Measurements from ENCODE around the gene MCL1.
"Not testable (repeated sequence)": the region's sequence is repeated elsewhere in the genome, so short reads cannot be mapped to it uniquely, and the experiment has no call there.

MCL1 gene

DNA sequence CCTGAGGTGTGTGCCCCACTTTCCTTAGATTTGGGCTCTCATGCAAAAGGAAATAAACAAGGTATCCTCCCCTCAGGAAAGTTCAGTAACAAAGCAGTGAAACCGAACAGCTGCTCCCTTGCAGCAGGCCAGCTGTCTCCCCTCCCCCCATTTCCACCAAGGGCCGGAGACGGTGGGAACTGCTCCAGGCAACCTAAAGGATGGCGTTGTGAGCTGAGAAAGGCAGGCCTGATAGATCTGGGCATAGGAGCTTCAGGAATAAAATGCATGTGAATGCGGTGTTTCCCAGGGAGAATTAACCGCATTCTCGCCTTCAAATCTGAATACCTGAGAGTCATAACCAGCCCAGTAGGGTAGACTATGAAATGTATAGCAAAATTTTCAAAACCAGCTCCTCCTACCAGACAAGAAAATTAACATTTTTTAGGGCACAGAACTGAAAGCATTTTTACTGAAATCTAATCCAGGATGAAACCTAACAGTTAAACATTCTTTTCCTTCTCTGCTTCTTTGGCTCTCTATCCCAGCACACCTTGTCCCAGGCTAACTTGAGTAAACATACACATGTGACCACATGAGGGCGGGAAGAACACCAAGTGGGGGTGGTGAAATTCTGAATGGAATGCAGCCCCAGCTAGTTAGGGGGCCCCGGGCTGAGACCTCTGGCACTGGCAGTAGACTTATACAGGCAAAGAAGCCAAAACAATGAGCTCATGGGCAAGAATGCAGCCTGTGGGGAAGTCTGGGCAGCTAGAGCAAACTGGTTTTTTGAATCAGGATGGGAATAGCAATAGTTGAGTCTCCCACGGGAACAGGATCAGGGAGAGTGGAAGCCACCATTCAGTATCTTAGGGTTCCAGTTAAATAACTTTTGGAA, 11.5 kb downstream of the MCL1 start:
- DNase-seq = peak; percentile 85

DNA sequence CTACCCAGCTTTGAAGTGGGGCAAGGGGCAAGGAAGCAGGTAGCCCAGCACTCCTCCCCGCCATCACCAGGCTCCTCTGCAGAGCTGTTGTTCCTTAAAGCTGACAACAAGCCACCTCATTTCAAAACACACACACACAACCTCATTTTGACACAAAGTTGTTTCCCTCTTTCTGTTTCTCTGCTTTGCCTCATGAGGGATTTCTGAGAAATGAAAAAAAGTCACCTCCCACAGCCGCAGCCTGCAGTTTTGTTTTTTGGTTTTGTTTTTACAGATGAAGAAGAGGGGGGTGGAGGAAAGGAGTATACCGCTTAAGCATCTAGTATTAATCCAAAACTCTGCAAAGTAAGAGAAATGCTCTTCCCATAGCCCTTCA, 12.1 kb downstream of the MCL1 start:
- no peak for DNase-seq

DNA sequence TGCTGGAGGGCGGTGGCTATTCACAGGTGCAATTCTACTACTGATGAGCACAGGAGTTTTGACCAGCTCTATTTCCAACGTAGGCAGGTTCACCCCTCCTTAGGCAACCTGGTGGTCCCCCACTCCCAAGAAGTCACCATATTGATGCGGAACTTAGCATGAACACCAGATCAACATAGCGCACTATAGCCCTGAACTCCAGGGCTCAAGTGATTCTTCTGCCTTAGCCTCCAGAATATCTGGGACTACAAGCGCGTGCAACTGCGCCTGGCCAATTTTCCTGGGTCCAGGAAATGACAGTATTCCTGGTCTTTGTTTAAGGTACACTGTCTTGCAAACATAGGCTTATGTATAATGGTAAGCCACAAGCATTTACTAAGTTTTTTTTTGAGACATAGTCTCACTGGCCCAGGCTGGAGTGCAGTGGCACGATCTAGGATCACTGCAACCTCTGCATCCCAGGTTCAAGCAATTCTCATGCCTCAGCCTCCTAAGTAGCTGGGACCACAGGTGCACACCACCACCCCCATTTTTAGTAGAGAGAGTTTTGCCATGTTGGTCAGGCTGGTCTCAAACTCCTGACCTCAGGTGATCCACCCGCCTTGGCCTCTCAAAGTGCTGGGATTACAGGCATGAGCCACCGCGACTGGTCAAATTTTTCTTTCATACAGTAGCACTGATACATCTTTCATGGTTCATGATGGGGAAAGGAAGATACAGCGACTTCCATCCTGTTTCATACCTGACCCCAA, 12.6 kb downstream of the MCL1 start:
- no peak for DNase-seq

DNA sequence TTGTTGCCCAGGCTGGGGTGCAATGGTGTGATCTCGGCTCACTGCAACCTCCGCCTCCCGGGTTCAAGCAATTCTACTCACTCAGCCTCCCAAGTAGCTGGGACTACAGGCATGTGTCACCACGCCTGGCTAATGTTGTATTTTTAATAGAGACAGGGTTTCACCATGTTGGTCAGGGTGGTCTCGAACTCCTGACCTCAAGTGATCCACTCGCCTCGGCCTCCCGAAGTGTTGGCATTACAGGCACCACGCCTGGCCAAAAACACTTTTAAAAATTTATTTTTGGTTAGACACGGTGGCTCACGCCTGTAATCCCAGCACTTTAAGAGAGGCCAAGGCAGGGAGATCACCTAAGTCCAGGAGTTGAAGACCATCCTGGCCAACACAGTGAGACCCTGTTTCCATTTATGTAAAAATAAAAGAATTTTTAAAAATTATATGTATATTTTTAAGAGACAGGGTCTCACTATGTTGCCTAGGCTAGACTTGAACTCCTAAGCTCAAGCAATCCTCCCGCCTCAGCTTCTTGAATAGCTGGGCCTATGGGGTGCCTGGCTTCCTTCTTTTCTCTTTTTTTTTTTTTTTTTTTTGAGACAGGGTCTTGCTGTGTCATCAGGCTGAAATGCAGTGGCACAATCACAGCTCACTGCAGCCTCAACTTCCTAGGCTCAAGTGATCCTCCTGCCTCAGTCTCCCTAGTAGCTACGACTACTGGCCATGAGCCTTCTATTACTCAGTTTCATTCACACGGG, 14.0 kb downstream of the MCL1 start:
- DNase-seq = not testable (repeated sequence)

DNA sequence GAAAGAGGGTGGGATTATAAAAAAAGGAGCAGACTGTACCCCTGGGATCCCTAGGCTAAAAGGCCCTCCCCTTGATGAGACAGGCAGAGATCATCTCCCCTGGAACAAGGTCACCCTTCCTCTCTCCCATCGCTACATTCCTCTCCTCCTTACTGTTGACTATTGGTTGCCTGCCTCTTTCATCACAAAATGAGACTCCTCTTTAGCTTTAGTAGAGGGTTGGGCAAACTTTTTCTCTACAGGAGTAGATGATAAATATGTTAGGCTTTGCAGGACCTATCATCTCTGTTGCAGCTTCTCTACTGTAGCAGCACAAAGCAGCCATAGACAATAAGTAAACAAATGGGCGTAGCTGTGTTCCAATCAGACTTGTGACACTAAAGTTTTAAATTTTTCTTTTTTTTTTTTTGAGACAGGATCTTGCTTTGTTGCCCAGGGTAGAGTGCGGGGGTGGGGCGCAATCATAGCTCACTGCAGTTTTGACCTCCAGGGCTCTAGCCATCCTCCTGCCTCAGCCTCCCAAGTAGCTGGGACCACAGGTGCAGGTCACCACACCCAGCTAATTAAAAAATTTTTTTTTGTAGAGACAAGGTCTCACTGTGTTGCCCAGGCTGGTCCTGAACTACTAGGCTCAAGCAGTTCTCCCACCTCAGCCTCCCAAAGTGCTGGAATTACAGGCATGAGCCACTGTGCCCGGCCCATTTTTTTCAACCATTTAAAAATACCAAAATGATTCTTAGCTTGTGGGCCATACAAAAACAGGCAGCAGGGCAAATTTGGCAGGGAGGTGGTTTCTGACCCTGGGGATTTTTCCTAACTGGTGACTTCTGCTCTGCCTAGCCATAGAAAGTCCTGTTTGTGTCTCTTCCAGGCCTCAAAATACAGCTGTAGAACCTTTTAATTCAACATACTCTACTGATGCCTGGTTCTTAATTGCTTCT, 15.1 kb downstream of the MCL1 start:
- no peak for DNase-seq

DNA sequence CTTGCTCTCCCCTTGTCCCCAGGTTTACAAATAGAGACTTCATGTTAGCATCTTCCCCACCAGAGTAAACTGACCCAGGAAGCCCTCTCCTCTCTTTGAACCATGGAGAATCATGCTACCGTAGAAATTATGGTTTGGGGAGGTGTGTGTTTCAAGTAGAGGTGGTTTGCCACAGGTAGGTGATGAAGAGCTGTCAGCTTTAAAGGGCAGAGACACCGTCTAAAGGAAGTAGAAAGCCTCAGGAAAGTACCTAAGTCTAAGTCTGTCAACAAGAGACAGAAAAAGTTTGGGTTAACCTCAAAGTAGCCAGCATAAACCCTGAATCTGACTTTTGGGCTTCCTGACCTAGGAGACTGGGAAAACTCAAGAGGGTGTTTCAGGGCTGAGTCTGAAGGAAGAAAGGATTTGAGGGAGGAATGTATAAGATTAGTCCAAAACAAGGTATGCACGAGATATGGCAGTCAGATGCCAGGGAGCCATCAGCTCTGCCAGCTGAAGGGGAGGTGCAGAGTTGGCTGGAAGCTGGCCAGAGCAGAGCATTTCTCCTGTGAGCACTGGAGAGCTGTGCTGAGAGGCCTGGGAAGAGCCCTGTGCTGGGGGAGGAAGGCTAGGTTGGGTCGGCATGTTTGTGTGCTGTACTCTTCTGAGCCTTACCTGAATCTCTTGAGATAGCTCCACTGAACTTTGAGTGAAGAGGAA, 15.9 kb downstream of the MCL1 start:
- no peak for DNase-seq

DNA sequence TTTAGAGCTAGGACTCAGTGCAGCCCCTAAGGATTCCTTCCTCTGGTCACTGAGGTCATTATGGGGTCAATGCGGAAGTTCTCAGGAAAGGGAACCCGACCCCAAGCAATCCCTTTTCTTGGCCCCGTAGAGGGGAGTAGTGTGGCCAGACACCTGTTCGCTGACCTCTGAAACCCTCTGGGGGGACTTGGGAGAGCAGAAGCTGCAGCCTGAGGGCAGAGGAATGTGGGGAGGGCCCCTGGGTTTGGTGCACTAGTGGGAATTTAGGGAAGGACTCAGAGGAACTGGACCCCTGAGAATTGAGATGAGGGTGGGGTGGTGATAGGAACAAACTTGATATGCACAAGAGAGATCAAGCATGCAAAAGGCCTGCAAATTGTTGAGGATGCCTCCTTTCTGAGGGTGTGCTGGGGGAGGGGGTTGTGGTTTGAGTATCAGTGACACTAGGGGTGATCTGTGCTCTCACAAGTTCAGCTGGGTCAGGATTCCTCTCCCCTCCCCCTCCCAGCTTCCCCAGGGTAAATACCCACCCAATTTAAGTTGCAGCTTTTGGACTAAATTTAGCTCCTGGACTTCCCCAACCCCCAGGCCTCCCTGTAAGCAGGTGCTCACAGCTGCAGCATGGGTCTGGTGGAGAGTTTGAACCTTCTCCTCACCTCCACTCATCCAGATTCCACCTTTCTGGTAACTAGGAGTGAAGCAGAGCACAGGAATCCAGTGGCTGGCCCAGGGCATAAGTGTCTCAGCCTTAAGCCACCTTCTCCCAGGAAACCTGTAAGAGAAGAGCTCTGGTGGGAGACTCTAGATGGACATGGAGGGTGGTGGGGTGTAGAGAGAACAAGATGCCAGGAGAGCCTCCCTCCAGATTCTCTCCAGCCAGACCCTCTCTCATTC, 16.7 kb downstream of the MCL1 start:
- DNase-seq = no peak

DNA sequence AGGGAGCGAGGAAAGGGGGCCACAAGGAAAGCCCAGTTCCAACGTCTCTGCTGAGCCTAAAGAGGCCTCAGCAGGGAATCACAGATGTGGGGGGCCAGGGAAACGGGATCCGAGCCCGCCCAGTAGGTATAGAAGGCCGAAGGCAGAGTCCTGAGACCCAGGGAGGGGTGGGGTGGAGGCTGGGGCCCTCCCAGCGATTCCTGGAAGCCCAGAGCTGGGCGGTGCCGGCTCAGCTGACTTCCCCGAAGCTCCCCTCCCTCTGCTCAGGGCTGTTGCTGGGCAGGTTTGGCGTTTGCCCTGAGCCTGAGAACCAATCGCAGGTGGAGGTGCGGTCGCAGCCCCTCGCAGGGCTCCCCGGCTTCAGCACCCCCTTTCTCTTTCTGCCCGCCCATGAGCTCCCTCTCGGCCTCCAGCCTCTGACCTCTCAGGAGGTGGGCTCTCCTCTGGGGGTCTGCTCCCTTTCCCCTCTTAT, 17.4 kb downstream of the MCL1 start:
- DNase-seq = peak; percentile 80

DNA sequence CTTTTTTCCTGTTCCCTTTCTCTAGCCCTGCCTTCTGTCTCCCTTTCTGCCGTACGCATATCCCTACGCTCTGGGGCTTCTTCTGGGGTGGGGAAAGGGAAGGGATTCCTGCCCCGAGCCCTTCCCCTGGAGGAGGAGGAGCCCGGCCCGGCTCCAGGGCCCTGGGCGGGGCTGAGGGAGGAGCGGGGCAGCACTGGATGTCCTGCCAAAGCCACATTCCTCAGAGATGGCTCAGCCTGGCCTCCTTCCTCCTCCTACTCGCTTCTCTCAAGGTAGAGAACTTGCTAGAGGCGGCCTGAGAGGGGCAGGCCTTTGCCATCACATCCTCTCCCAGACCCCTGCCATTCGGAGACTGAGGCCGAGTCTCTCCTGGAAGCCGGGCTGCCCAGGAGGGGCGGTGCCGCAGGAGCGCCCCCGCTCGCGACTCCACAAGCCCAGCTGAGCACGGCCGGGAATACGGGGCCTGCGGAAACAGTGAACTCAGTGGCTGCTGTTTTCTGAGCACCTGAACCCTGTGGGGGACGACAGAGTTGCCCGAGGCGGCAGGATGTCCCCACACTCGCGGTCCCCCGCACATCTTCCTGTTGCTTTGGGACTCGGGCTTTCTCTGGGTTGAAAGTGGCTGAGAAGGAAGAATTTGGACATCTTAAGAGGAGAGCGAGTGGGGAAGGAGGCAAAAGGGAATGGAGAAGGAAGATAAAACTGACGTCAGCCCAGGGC, 18.0 kb downstream of the MCL1 start:
- DNase-seq = peak; percentile 94

DNA sequence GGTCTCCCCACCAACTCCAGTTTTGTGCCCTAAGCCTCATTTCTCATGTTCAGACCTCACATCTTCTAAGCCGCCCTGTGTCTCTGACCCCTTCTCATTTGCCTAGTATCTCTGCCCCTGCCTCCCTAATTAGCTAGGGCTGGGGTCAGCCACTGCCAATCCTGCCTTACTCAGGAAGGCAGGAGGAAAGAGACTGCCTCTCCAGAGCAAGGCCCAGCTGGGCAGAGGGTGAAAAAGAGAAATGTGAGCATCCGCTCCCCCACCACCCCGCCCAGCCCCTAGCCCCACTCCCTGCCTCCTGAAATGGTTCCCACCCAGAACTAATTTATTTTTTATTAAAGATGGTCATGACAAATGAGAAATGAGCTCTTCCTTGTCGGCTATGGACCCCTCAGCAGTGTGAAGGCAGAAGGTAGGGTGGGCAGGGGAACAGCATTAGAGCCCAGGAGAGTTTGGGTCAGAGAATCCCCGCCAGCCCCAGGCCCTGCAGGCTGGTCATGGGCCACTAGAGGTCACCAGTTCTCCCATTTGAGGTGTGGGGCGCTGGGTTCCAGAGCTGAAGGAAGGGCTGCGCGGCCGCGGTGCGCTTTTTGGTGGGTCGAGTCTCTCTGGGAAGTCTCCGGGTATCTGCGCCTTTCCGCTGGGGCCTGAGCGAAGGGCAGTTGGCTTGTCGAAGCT, 18.7 kb downstream of the MCL1 start:
- DNase-seq = peak; percentile 95

DNA sequence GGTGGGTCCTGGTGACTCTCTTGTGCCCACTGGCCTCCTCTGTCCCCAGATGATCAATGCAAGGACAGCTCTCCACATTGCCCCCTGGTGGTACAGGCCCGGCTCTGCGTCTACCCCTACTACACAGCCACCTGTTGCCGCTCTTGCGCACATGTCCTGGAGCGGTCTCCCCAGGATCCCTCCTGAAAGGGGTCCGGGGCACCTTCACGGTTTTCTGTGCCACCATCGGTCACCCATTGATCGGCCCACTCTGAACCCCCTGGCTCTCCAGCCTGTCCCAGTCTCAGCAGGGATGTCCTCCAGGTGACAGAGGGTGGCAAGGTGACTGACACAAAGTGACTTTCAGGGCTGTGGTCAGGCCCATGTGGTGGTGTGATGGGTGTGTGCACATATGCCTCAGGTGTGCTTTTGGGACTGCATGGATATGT, 19.4 kb downstream of the MCL1 start:
- DNase-seq = peak; percentile 84

DNA sequence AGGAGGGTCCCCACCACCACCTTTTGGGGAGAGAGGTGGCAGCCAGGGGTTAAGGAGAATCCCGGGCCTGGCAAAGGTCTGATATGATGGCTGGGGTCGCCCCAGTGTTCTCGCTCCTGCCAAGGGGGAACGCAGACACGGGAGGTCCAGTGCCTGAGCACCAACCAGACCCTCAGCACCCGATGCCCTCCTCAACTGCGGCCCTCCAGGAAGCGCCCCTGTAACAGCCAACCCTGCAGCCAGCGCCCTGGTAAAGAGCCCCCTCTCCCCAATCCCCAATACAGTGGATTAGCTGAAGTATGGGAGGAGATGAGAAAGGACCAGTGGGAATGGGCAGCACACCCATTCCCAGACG, 19.8 kb downstream of the MCL1 start:
- no peak for DNase-seq

DNA sequence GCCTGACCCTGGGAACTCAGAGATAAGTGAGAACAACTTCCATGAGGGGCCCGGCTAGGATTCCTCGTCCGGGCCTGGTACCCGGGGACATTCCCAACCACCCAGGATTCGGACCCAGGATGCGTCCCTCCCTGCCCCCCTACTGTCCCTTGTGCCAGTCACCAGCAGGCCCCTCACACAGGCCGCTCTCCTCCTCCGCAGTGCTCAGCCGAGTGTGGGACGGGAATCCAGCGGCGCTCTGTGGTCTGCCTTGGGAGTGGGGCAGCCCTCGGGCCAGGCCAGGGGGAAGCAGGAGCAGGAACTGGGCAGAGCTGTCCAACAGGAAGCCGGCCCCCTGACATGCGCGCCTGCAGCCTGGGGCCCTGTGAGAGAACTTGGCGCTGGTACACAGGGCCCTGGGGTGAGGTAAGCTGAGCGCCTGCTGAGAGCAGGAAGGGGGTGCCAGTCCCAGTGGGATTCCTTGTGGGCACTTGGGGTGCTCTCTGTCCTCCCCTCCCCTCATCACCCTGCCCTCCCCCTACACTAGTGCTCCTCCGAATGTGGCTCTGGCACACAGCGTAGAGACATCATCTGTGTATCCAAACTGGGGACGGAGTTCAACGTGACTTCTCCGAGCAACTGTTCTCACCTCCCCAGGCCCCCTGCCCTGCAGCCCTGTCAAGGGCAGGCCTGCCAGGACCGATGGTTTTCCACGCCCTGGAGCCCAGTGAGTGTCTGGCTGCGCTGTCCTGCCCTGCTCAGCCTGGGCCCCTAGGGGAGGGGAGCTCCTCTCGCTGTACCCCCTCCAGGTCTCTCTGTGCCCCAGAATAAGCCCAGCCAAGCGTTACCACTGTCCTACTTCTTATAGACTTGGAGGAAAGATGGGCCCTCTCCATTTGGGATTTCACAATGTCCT, 20.4 kb downstream of the MCL1 start:
- DNase-seq = no peak

DNA sequence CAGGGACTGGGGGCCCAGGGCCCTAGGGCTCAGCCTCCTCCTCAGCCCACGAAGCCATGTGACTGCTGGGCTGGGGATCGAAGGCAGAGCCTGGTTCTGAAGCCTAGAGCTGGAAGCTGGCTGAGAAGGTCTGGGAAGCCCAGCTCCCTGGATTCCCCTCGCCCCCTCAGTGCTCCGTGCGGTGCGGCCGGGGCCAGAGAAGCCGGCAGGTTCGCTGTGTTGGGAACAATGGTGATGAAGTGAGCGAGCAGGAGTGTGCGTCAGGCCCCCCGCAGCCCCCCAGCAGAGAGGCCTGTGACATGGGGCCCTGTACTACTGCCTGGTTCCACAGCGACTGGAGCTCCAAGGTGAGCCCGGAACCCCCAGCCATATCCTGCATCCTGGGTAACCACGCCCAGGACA, 21.1 kb downstream of the MCL1 start:
- no peak for DNase-seq

DNA sequence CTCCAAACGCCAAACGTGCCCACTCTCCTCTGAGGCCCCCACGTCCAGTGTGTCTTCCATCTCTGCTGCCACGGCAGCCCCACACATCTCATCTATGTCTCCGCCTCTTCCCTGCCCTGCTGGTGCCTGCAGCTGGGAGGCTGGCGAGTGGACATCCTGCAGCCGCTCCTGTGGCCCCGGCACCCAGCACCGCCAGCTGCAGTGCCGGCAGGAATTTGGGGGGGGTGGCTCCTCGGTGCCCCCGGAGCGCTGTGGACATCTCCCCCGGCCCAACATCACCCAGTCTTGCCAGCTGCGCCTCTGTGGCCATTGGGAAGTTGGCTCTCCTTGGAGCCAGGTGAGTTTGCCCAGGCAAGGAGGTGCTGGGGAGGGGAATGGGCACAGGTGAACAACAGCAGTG, 21.6 kb downstream of the MCL1 start:
- DNase-seq = no peak

DNA sequence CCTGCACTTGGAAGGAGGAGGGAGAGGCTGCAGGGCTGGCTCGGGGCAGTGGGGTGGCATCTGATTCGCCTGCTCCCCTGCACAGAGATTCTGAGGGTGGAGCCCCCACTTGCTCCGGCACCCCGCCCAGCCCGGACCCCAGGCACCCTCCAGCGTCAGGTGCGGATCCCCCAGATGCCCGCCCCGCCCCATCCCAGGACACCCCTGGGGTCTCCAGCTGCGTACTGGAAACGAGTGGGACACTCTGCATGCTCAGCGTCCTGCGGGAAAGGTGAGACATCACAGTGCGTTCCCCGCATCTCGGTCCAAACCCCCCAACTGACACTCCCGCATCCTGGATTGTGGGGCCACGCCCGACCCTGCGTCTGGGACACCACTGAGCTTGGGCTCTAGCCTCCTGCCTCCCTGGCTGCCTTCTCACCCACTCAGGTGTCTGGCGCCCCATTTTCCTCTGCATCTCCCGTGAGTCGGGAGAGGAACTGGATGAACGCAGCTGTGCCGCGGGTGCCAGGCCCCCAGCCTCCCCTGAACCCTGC, 22.3 kb downstream of the MCL1 start:
- no peak for DNase-seq

DNA sequence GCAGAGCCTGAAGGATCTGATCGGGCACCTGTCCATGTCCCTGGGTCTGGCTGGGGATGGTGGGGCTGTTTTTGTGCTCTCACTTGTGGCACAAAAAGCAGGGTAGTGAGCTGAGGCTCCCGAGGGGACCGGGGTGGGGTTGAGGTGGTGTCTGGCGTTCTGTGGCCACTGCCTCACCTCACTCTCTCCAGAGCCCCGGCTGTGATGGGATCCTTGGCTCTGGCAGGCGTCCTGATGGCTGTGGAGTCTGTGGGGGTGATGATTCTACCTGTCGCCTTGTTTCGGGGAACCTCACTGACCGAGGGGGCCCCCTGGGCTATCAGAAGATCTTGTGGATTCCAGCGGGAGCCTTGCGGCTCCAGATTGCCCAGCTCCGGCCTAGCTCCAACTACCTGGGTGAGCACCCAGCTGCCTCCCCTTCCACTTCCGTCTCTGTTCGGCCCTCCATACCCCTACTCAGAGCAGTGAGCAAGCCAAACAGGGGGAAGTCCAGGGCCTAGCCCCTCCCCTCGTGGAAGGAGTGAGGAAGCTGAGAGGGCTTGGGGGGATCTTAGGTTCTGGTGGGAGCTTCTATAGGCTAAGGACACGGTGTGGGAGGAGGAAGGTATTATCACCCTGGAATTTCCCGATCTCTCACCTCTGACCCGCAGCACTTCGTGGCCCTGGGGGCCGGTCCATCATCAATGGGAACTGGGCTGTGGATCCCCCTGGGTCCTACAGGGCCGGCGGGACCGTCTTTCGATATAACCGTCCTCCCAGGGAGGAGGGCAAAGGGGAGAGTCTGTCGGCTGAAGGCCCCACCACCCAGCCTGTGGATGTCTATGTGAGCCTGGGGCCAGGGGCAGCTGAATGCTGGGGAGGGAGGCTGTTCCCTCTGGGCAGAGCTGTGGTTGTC, 23.2 kb downstream of the MCL1 start:
- DNase-seq = no peak

Measured in retina (tissue), 1 donor.